H9 (cell line): ENCODE data around the gene LOXHD1. TPM values are rescaled to one million over a fixed set of nuclear protein-coding genes. Genes with fewer than 3 reads are reported as not detected.

Experiments used
- DNase-seq: peaks from one replicate; pipeline ENCODE4 v3.0.0-alpha.2; 2017
- H2AFZ ChIP-seq: one replicate; pipeline ENCODE4 v1.6.1; 2013; ENCODE audit warnings: mild to moderate bottlenecking, low read length, control low read depth, moderate library complexity
- H2AK5ac ChIP-seq: 2 replicates; pipeline ENCODE4 v1.6.1; 2013; ENCODE audit warnings: low read length, control low read depth, mixed read lengths; ENCODE audit not compliant: insufficient read length
- H2BK120ac ChIP-seq: one replicate; pipeline ENCODE4 v1.6.1; 2013; ENCODE audit warnings: low read depth, mild to moderate bottlenecking, low read length, control low read depth, inconsistent platforms; ENCODE audit not compliant: poor library complexity, severe bottlenecking
- H2BK12ac ChIP-seq: 2 replicates; pipeline ENCODE4 v1.6.1; 2013; ENCODE audit warnings: low read length, control low read depth, mixed read lengths, low read depth; ENCODE audit not compliant: insufficient read length
- H2BK15ac ChIP-seq: 2 replicates; pipeline ENCODE4 v1.6.1; 2013; ENCODE audit warnings: low read depth, low read length, control low read depth
- H2BK20ac ChIP-seq: one replicate; pipeline ENCODE4 v1.6.1; 2013; ENCODE audit warnings: low read depth, mild to moderate bottlenecking, low read length, control low read depth, inconsistent platforms; ENCODE audit not compliant: poor library complexity, severe bottlenecking
- H2BK5ac ChIP-seq: 2 replicates; pipeline ENCODE4 v1.6.1; 2013; ENCODE audit warnings: low read length, control low read depth, mixed read lengths; ENCODE audit not compliant: insufficient read length
- H3K14ac ChIP-seq: 2 replicates; pipeline ENCODE4 v1.6.1; 2013; ENCODE audit warnings: low read length, control low read depth; ENCODE audit not compliant: insufficient read depth
- H3K18ac ChIP-seq: 2 replicates; pipeline ENCODE4 v1.6.1; 2013; ENCODE audit warnings: low read depth, mild to moderate bottlenecking, mixed read lengths, low read length, control low read depth; ENCODE audit not compliant: insufficient read length
- H3K23ac ChIP-seq: 2 replicates; pipeline ENCODE4 v1.6.1; 2013; ENCODE audit warnings: low read length, control low read depth, mixed read lengths, low read depth; ENCODE audit not compliant: insufficient read length
- H3K23me2 ChIP-seq: 2 replicates; pipeline ENCODE4 v1.6.1; 2013; ENCODE audit warnings: low read depth, mild to moderate bottlenecking, mixed read lengths, low read length, control low read depth; ENCODE audit not compliant: insufficient read length, poor library complexity, severe bottlenecking
- H3K27ac ChIP-seq: 2 replicates; pipeline ENCODE4 v1.5.1; 2013; ENCODE audit warnings: low read length, control low read depth, mixed read lengths, low read depth; ENCODE audit not compliant: insufficient read length
- H3K27me3 ChIP-seq: 2 replicates; pipeline ENCODE4 v1.6.1; 2013; ENCODE audit warnings: low read length, control low read depth, inconsistent platforms; ENCODE audit not compliant: insufficient read depth
- H3K4ac ChIP-seq: 2 replicates; pipeline ENCODE4 v1.6.1; 2013; ENCODE audit warnings: low read depth, mild to moderate bottlenecking, control low read depth, inconsistent platforms, low read length, moderate library complexity
- H3K4me1 ChIP-seq: 2 replicates; pipeline ENCODE4 v1.6.1; 2013; ENCODE audit warnings: low read length, control low read depth, inconsistent platforms; ENCODE audit not compliant: insufficient read depth
- H3K4me2 ChIP-seq: 2 replicates; pipeline ENCODE4 v1.6.1; 2013; ENCODE audit warnings: low read length, control low read depth, mixed read lengths; ENCODE audit not compliant: insufficient read length, insufficient read depth
- H3K56ac ChIP-seq: 2 replicates; pipeline ENCODE4 v1.6.1; 2013; ENCODE audit warnings: low read depth, mild to moderate bottlenecking, mixed read lengths, low read length, control low read depth; ENCODE audit not compliant: insufficient read length
- H3K79me1 ChIP-seq: 2 replicates; pipeline ENCODE4 v1.6.1; 2013; ENCODE audit warnings: low read depth, mild to moderate bottlenecking, moderate library complexity, low read length, control low read depth, inconsistent platforms; ENCODE audit not compliant: insufficient read depth, poor library complexity, severe bottlenecking
- H3K79me2 ChIP-seq: 2 replicates; pipeline ENCODE4 v1.6.1; 2013; ENCODE audit warnings: low read length, control low read depth, inconsistent platforms; ENCODE audit not compliant: insufficient read depth
- H3K9ac ChIP-seq: 2 replicates; pipeline ENCODE4 v1.6.1; 2013; ENCODE audit warnings: low read length, control low read depth, mixed read lengths; ENCODE audit not compliant: insufficient read length; ENCODE audit errors: extremely low read depth
- H3K9me3 ChIP-seq: one replicate; pipeline ENCODE4 v1.6.1; 2013; ENCODE audit warnings: low read depth, low read length, inconsistent platforms; ENCODE audit not compliant: control insufficient read depth
- H3T11ph ChIP-seq: one replicate; pipeline ENCODE4 v1.6.1; 2013; ENCODE audit warnings: mild to moderate bottlenecking, low read length, control low read depth, inconsistent platforms
- H4K20me1 ChIP-seq: one replicate; pipeline ENCODE4 v1.6.1; 2013; ENCODE audit not compliant: control insufficient read depth, insufficient read length, insufficient read depth
- H4K5ac ChIP-seq: 2 replicates; pipeline ENCODE4 v1.6.1; 2013; ENCODE audit warnings: low read depth, mild to moderate bottlenecking, mixed read lengths, low read length, control low read depth; ENCODE audit not compliant: insufficient read length
- H4K8ac ChIP-seq: replicated peaks from 2 replicates; pipeline ENCODE4 v1.6.1; 2013; ENCODE audit warnings: low read length, control low read depth, mixed read lengths, low read depth; ENCODE audit not compliant: insufficient read length
- H4K91ac ChIP-seq: 2 replicates; pipeline ENCODE4 v1.6.1; 2013; ENCODE audit warnings: low read depth, mild to moderate bottlenecking, moderate library complexity, mixed read lengths, low read length, control low read depth; ENCODE audit not compliant: insufficient read length
- H3K27ac Mint-ChIP-seq, 3 experiments: 2 replicates in 2 of 3; 3 replicates in 1 of 3; pipeline ENCODE4 v1.8.0; 2020 to 2021; ENCODE audit warnings: mixed read lengths in 3 of 3, mild to moderate bottlenecking in 1 of 3, moderate library complexity in 1 of 3
- H3K27me3 Mint-ChIP-seq: 2 replicates; pipeline ENCODE4 v1.8.0; 2021; ENCODE audit warnings: low read depth, mild to moderate bottlenecking, moderate library complexity, mixed read lengths
- H3K36me3 Mint-ChIP-seq, 3 experiments: 2 replicates in 2 of 3; 3 replicates in 1 of 3; pipeline ENCODE4 v1.8.0; 2020 to 2021; ENCODE audit warnings: low read depth in 3 of 3, mixed read lengths in 3 of 3; ENCODE audit not compliant: insufficient read depth in 1 of 3
- H3K4me1 Mint-ChIP-seq, 2 experiments: 2 replicates each; pipeline ENCODE4 v1.8.0; 2020; ENCODE audit warnings: mixed read lengths in 2 of 2
- H3K4me3 Mint-ChIP-seq, 2 experiments: 2 replicates in 1 of 2; 3 replicates in 1 of 2; pipeline ENCODE4 v1.8.0; 2020 to 2021; ENCODE audit warnings: mild to moderate bottlenecking in 2 of 2, mixed read lengths in 2 of 2, moderate library complexity in 1 of 2
- H3K9me3 Mint-ChIP-seq, 2 experiments: 2 replicates in 1 of 2; 3 replicates in 1 of 2; pipeline ENCODE4 v1.8.0; 2020; ENCODE audit warnings: mild to moderate bottlenecking in 2 of 2, mixed read lengths in 2 of 2, moderate library complexity in 1 of 2
- WGBS: extraction: QIAGEN DNeasy Blood & Tissue Kit; methylation state at CpG from one replicate; pipeline ENCODE4 v1.1.7; 2013; ENCODE audit warnings: missing lambda C conversion rate, low lambda C conversion rate, mixed read lengths; ENCODE audit not compliant: insufficient read length; ENCODE audit errors: extremely low coverage; 5-methylcytosine and 5-hydroxymethylcytosine counted together
- total RNA-seq: library from RNA; stranded (reverse); gene quantifications from 2 replicates; pipeline ENCODE4 v1.2.1, GENCODE V29; 2021
- TF ChIP-seq, protein P1 (sequence below): fragments of 200-600 bp; sonication (generic); conservative IDR thresholded peaks from 3 replicates; pipeline ENCODE4 v1.8.0; 2021; ENCODE audit warnings: antibody characterized with exemption, mild to moderate bottlenecking

Gene LOXHD1
- total RNA-seq, 1 experiment from 2014 or later, result 0.07 TPM

DNA sequence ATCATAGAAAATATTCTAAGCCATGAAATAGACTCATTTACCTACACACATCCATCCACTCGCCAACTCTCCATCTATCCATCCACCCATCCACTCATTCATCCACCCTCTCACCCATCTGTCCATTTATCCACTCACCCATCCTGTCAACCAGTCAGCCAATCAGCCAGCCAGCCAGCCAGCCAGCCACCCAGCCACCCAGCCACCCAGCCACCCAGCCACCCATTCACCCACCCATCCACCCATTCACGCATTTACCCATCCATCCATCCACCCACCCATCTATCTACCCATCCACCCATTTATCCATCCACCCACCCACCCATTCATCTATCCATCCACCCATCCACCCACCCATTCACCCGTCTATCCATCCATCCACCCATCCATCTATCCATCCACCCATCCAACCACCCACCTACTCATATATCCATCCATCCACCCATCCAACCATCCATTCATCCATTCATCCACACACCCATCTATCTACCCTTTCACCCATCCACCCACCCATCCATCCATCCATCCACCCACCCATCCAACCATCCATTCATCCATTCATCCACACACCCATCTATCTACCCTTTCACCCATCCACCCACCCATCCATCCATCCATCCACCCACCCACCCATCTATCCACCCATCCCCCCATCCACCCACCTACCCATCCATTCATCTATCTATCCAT is 185.1 kb downstream of the LOXHD1 start:
- Mint-ChIP-seq H3K27me3 (no peaks in the 10 kb centered on the region; the same call in 1 of the 2 replicates), H3K27ac (no peak overlapping the region; a peak in 1 of 7 replicates), H3K4me3 (no peak overlapping the region), H3K36me3 (no peaks in the 10 kb centered on the region), H3K4me1 (peaks cover 23 to 25% of the 10 kb centered on the region in 2 experiments), H3K9me3 (no peaks in the 10 kb centered on the region)
- Histone ChIP-seq H3K79me2 (no peaks in the 10 kb centered on the region), H3K18ac (no peak overlapping the region), H3K27ac (no peak overlapping the region), H4K20me1 (no peaks in the 10 kb centered on the region), H2AK5ac (no peak overlapping the region), H3K4me1 (peaks cover 2% of the 10 kb centered on the region; the same call in 1 of the 2 replicates), H3K27me3 (no peaks in the 10 kb centered on the region), H3K14ac (no peak overlapping the region), H3K23me2 (no peaks in the 10 kb centered on the region), H4K91ac (no peak overlapping the region), H2BK5ac (no peak overlapping the region), H3T11ph (no peak overlapping the region), H4K5ac (no peak overlapping the region), H3K79me1 (no peaks in the 10 kb centered on the region), H2BK15ac (no peak overlapping the region), H2AFZ (no peak overlapping the region), H3K56ac (no peak overlapping the region), H3K23ac (no peak overlapping the region), H3K9ac (no peak overlapping the region), H2BK12ac (no peak overlapping the region), H2BK120ac (no peak overlapping the region), H4K8ac (no peak overlapping the region), H3K4ac (no peak overlapping the region), H3K9me3 (no peaks in the 10 kb centered on the region), H3K4me2 (no peak overlapping the region), H2BK20ac (no peak overlapping the region)
- WGBS, result 100% methylated on average over 1 of the region's 3 CpGs
- no peak for DNase-seq
- TF ChIP-seq, protein P1, sequence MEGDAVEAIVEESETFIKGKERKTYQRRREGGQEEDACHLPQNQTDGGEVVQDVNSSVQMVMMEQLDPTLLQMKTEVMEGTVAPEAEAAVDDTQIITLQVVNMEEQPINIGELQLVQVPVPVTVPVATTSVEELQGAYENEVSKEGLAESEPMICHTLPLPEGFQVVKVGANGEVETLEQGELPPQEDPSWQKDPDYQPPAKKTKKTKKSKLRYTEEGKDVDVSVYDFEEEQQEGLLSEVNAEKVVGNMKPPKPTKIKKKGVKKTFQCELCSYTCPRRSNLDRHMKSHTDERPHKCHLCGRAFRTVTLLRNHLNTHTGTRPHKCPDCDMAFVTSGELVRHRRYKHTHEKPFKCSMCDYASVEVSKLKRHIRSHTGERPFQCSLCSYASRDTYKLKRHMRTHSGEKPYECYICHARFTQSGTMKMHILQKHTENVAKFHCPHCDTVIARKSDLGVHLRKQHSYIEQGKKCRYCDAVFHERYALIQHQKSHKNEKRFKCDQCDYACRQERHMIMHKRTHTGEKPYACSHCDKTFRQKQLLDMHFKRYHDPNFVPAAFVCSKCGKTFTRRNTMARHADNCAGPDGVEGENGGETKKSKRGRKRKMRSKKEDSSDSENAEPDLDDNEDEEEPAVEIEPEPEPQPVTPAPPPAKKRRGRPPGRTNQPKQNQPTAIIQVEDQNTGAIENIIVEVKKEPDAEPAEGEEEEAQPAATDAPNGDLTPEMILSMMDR, result no peak
